Measurements from ENCODE around the gene MFSD11. TPM values are rescaled to one million over a fixed set of nuclear protein-coding genes. Genes with fewer than 3 reads are reported as not detected.
"Not testable (repeated sequence)": the region's sequence is repeated elsewhere in the genome, so short reads cannot be mapped to it uniquely, and the experiment has no call there.

Gene MFSD11
- total RNA-seq, 2 experiments from 2014 or later: 15.0 to 15.8 TPM

- H3K27ac Mint-ChIP-seq; intact Hi-C loops (cut with micrococcal nuclease); DNase-seq; H3K27me3 Mint-ChIP-seq (ENCODE audit: low read depth); H3K4me3 Mint-ChIP-seq; H3K9me3 Mint-ChIP-seq: not testable (repeated sequence)
- H3K36me3 Mint-ChIP-seq (ENCODE audit: low read depth): peaks cover 30% of the 10 kb centered on the region
- peaks cover 20% of the 10 kb centered on the region for H3K4me1 Mint-ChIP-seq (ENCODE audit: low read depth)
- CTCF ChIA-PET: interaction anchor here (0.6 kb wide), 1 partner anchor 20 kb away, joined by 3 read pairs; no protein-coding TSS in a partner anchor
These were observed 7.9 kb downstream of the MFSD11 start for GRCh38 chr17:76745785-76746184.

- Mint-ChIP-seq H3K36me3 (ENCODE audit: low read depth) (peaks cover 27% of the 10 kb centered on the region), H3K9me3 (no peaks in the 10 kb centered on the region), H3K27ac (no peak overlapping the region), H3K27me3 (ENCODE audit: low read depth) (no peaks in the 10 kb centered on the region), H3K4me3 (no peak overlapping the region), H3K4me1 (ENCODE audit: low read depth) (peaks cover 21% of the 10 kb centered on the region)
- no peak for DNase-seq
- intact Hi-C loops (cut with micrococcal nuclease): no loop called here
- CTCF ChIA-PET: no interaction called here
These were observed 9.9 kb downstream of the MFSD11 start for GRCh38 chr17:76747716-76748363.

GRCh38 chr17:76748657-76749056 lies 10.7 kb downstream of the MFSD11 start:
- CTCF ChIA-PET: no interaction called here
- H3K36me3 Mint-ChIP-seq (ENCODE audit: low read depth): peaks cover 28% of the 10 kb centered on the region
- no peaks in the 10 kb centered on the region for H3K9me3 Mint-ChIP-seq
- H3K4me3 Mint-ChIP-seq: no peak overlapping the region
- no peak for DNase-seq
- H3K27ac Mint-ChIP-seq: no peak overlapping the region
- H3K27me3 Mint-ChIP-seq (ENCODE audit: low read depth): no peaks in the 10 kb centered on the region
- peaks cover 25% of the 10 kb centered on the region for H3K4me1 Mint-ChIP-seq (ENCODE audit: low read depth)
- intact Hi-C loops (cut with micrococcal nuclease): no loop called here

- CTCF ChIA-PET: no interaction called here
- Mint-ChIP-seq H3K4me3 (no peak overlapping the region), H3K9me3 (no peaks in the 10 kb centered on the region), H3K27ac (no peak overlapping the region), H3K36me3 (ENCODE audit: low read depth) (peaks cover 9% of the 10 kb centered on the region), H3K4me1 (ENCODE audit: low read depth) (peaks cover 22% of the 10 kb centered on the region), H3K27me3 (ENCODE audit: low read depth) (no peaks in the 10 kb centered on the region)
- intact Hi-C loops (cut with micrococcal nuclease): loop anchor here (5.0 to 10.0 kb wide), 2 partner anchors 41 to 557 kb away; no protein-coding TSS in a partner anchor
- no peak for DNase-seq
These were observed 13.6 kb downstream of the MFSD11 start for GRCh38 chr17:76751416-76751993.

- Mint-ChIP-seq H3K27ac (peak overlapping the region; percentile 100), H3K4me1 (ENCODE audit: low read depth) (peaks cover 22% of the 10 kb centered on the region), H3K36me3 (ENCODE audit: low read depth) (peaks cover 8% of the 10 kb centered on the region), H3K4me3 (peak overlapping the region; percentile 46), H3K9me3 (no peaks in the 10 kb centered on the region), H3K27me3 (ENCODE audit: low read depth) (no peaks in the 10 kb centered on the region)
- no peak for DNase-seq
- CTCF ChIA-PET: no interaction called here
- intact Hi-C loops (cut with micrococcal nuclease): loop anchor here (2.0 to 10.0 kb wide), 3 partner anchors 40 to 557 kb away; no protein-coding TSS in a partner anchor
These were observed 14.1 kb downstream of the MFSD11 start for GRCh38 chr17:76752006-76752405.

- Mint-ChIP-seq H3K27me3 (ENCODE audit: low read depth) (no peaks in the 10 kb centered on the region), H3K9me3 (no peaks in the 10 kb centered on the region), H3K36me3 (ENCODE audit: low read depth) (peaks cover 12% of the 10 kb centered on the region), H3K4me3 (peak overlapping the region; percentile 83), H3K27ac (peak overlapping the region; percentile 100), H3K4me1 (ENCODE audit: low read depth) (peaks cover 22% of the 10 kb centered on the region)
- CTCF ChIA-PET: interaction anchor here (0.7 kb wide), 2 partner anchors 18 to 27 kb away, joined by 4 to 5 read pairs; no protein-coding TSS in a partner anchor
- peak; percentile 70 for DNase-seq
- intact Hi-C loops (cut with micrococcal nuclease): loop anchor here (1.0 to 10.0 kb wide), 6 partner anchors 16 to 559 kb away; partner anchors contain the start of genes JMJD6, METTL23 and SRSF2
These were observed 15.4 kb downstream of the MFSD11 start for GRCh38 chr17:76753061-76753961.

- Mint-ChIP-seq H3K36me3 (ENCODE audit: low read depth) (peaks cover 14% of the 10 kb centered on the region), H3K9me3 (no peaks in the 10 kb centered on the region), H3K4me1 (ENCODE audit: low read depth) (peaks cover 22% of the 10 kb centered on the region), H3K27ac (no peak overlapping the region), H3K27me3 (ENCODE audit: low read depth) (no peaks in the 10 kb centered on the region), H3K4me3 (no peak overlapping the region)
- intact Hi-C loops (cut with micrococcal nuclease): loop anchor here (10.0 kb wide), 1 partner anchor 560 kb away; no protein-coding TSS in a partner anchor
- CTCF ChIA-PET: interaction anchor here (0.6 to 0.7 kb wide), 3 partner anchors 293 to 1019 kb away, joined by 3 to 6 read pairs (median 3); no protein-coding TSS in a partner anchor
- DNase-seq: no peak
These were observed 17.4 kb downstream of the MFSD11 start for GRCh38 chr17:76755285-76755684.

GRCh38 chr17:76757256-76757655 lies 19.3 kb downstream of the MFSD11 start:
- no peak overlapping the region for H3K27ac Mint-ChIP-seq
- intact Hi-C loops (cut with micrococcal nuclease): loop anchor here (10.0 kb wide), 1 partner anchor 562 kb away; no protein-coding TSS in a partner anchor
- CTCF ChIA-PET: no interaction called here
- H3K27me3 Mint-ChIP-seq (ENCODE audit: low read depth): no peaks in the 10 kb centered on the region
- DNase-seq: no peak
- peaks cover 18% of the 10 kb centered on the region for H3K4me1 Mint-ChIP-seq (ENCODE audit: low read depth)
- peaks cover 12% of the 10 kb centered on the region for H3K36me3 Mint-ChIP-seq (ENCODE audit: low read depth)
- H3K4me3 Mint-ChIP-seq: no peak overlapping the region
- no peaks in the 10 kb centered on the region for H3K9me3 Mint-ChIP-seq

- H3K27me3 Mint-ChIP-seq (ENCODE audit: low read depth): no peaks in the 10 kb centered on the region
- DNase-seq: no peak
- H3K36me3 Mint-ChIP-seq (ENCODE audit: low read depth): peaks cover 9% of the 10 kb centered on the region
- H3K9me3 Mint-ChIP-seq: no peaks in the 10 kb centered on the region
- H3K4me1 Mint-ChIP-seq (ENCODE audit: low read depth): peaks cover 6% of the 10 kb centered on the region
- no peak overlapping the region for H3K4me3 Mint-ChIP-seq
- intact Hi-C loops (cut with micrococcal nuclease): loop anchor here (10.0 kb wide), 1 partner anchor 564 kb away; no protein-coding TSS in a partner anchor
- CTCF ChIA-PET: interaction anchor here (0.6 to 0.7 kb wide), 3 partner anchors 41 to 902 kb away, joined by 3 to 4 read pairs (median 4); no protein-coding TSS in a partner anchor
- no peak overlapping the region for H3K27ac Mint-ChIP-seq
These were observed 20.7 kb downstream of the MFSD11 start for GRCh38 chr17:76758570-76758969.

- intact Hi-C loops (cut with micrococcal nuclease): loop anchor here (1.0 to 2.0 kb wide), 3 partner anchors 20 to 46 kb away; partner anchors contain the start of genes JMJD6, METTL23 and SRSF2
- Mint-ChIP-seq H3K4me1 (ENCODE audit: low read depth) (peaks cover 23% of the 10 kb centered on the region), H3K9me3 (no peaks in the 10 kb centered on the region), H3K27me3 (ENCODE audit: low read depth) (no peaks in the 10 kb centered on the region), H3K27ac (peak overlapping the region; percentile 92), H3K4me3 (peak overlapping the region; percentile 60), H3K36me3 (ENCODE audit: low read depth) (peaks cover 25% of the 10 kb centered on the region)
- peak; percentile 79 for DNase-seq
- CTCF ChIA-PET: interaction anchor here (1.0 kb wide), 1 partner anchor 48 kb away, joined by 3 read pairs; no protein-coding TSS in a partner anchor
These were observed 35.1 kb downstream of the MFSD11 start for GRCh38 chr17:76772842-76773525.

GRCh38 chr17:76775021-76775600 lies 37.2 kb downstream of the MFSD11 start:
- no peak for DNase-seq
- Mint-ChIP-seq H3K4me3 (no peak overlapping the region), H3K27ac (no peak overlapping the region), H3K9me3 (no peaks in the 10 kb centered on the region), H3K36me3 (ENCODE audit: low read depth) (peaks cover 18% of the 10 kb centered on the region), H3K4me1 (ENCODE audit: low read depth) (peaks cover 23% of the 10 kb centered on the region), H3K27me3 (ENCODE audit: low read depth) (no peaks in the 10 kb centered on the region)
- intact Hi-C loops (cut with micrococcal nuclease): no loop called here
- CTCF ChIA-PET: interaction anchor here (0.6 kb wide), 1 partner anchor 290 kb away, joined by 3 read pairs; no protein-coding TSS in a partner anchor
